Fibroblast of lung (primary cell): Measurements from ENCODE around the gene HMG20B. TPM values are rescaled to one million over a fixed set of nuclear protein-coding genes. Genes with fewer than 3 reads are reported as not detected.
A peak's percentile ranks its signal among the peaks of the same experiment; 100 is the strongest.

ENCODE experiments used
- DNase-seq, 2 donors: peaks; one replicate each; pipeline versions ENCODE4 v3.0.0 to v3.0.0-alpha.2; 2010; ENCODE audit warnings: low read depth in 2 of 2
- H2AFZ ChIP-seq: 2 replicates; pipeline ENCODE4 v1.5.1; 2012; ENCODE audit warnings: low read length, control low read depth, inconsistent platforms
- H3K27ac ChIP-seq: 2 replicates; pipeline ENCODE4 v1.5.1; 2011; ENCODE audit warnings: low read length, control low read depth; ENCODE audit not compliant: insufficient read depth
- H3K27me3 ChIP-seq: 2 replicates; pipeline ENCODE4 v1.5.1; 2011; ENCODE audit warnings: mild to moderate bottlenecking, low read length; ENCODE audit not compliant: control insufficient read depth, insufficient read depth
- H3K36me3 ChIP-seq: 2 replicates; pipeline ENCODE4 v1.5.1; 2011; ENCODE audit warnings: low read length; ENCODE audit not compliant: control insufficient read depth, insufficient read depth
- H3K4me1 ChIP-seq: 2 replicates; pipeline ENCODE4 v1.5.1; 2011; ENCODE audit warnings: low read length; ENCODE audit not compliant: control insufficient read depth, insufficient read depth; ENCODE audit errors: extremely low read depth
- H3K4me2 ChIP-seq: 2 replicates; pipeline ENCODE4 v1.5.1; 2011; ENCODE audit warnings: low read length, control low read depth; ENCODE audit not compliant: insufficient read depth; ENCODE audit errors: extremely low read depth
- H3K4me3 ChIP-seq, 4 experiments: fragments of 200-600 bp in 1 of 4; sonication (generic) in 1 of 4; replicated peaks in 1 of 4; 2 replicates each; pipeline ENCODE4 v1.5.1; 2011 to 2016; ENCODE audit warnings: low read length in 4 of 4, low read depth in 3 of 4, mild to moderate bottlenecking in 3 of 4, control low read depth in 2 of 4, inconsistent platforms in 1 of 4, mixed read lengths in 1 of 4; ENCODE audit not compliant: insufficient read depth in 1 of 4; ENCODE audit errors: control extremely low read depth in 1 of 4
- H3K79me2 ChIP-seq: 2 replicates; pipeline ENCODE4 v1.5.1; 2012; ENCODE audit warnings: mild to moderate bottlenecking, low read length, inconsistent platforms; ENCODE audit not compliant: control insufficient read depth, insufficient read depth
- H3K9ac ChIP-seq: 2 replicates; pipeline ENCODE4 v1.5.1; 2011; ENCODE audit warnings: mild to moderate bottlenecking, low read length, control low read depth; ENCODE audit not compliant: insufficient read depth
- H3K9me3 ChIP-seq: 2 replicates; pipeline ENCODE4 v1.5.1; 2012; ENCODE audit warnings: low read depth, low read length; ENCODE audit not compliant: control insufficient read depth, insufficient read depth
- H4K20me1 ChIP-seq: 2 replicates; pipeline ENCODE4 v1.5.1; 2011; ENCODE audit warnings: low read length; ENCODE audit not compliant: control insufficient read depth, insufficient read depth; ENCODE audit errors: extremely low read depth
- EZH2 ChIP-seq: IDR thresholded peaks from 2 replicates; pipeline ENCODE4 v1.5.1; 2012; ENCODE audit warnings: low read length, control low read depth, mild to moderate bottlenecking; ENCODE audit errors: missing control alignments
- polyA plus RNA-seq, 2 donors: library from polyadenylated mRNA; depleted of rRNA in 1 of 2; stranded (reverse) in 1 of 2; unstranded in 1 of 2; fragments of >200 nt; gene quantifications; 2 replicates each; pipeline ENCODE4 v1.2.1, GENCODE V29; 2011 to 2012; ENCODE audit warnings: missing spikeins in 1 of 2
- total RNA-seq: library from RNA; depleted of rRNA; stranded (reverse); fragments of >200 nt; gene quantifications from 2 replicates; pipeline ENCODE4 v1.2.1, GENCODE V29; 2014
- TF ChIP-seq, protein P1 (sequence below), 2 donors: IDR thresholded peaks in 1 of 2; conservative IDR thresholded peaks in 1 of 2; 1 replicate in 1 of 2; 2 replicates in 1 of 2; pipeline ENCODE4 v1.5.1; 2011 to 2012; ENCODE audit warnings: low read length in 2 of 2, control low read depth in 1 of 2, inconsistent platforms in 1 of 2, low read depth in 1 of 2, mild to moderate bottlenecking in 1 of 2

Gene HMG20B
- total and polyA plus RNA-seq, 2 donors (not counting 1 experiment from before 2014, with no cell fraction given): 27.3 to 63.6 TPM

GRCh38 chr19:3612330-3612729, 39.6 kb downstream of the HMG20B start:
- TF ChIP-seq EZH2: no peak
- TF ChIP-seq, protein P1, sequence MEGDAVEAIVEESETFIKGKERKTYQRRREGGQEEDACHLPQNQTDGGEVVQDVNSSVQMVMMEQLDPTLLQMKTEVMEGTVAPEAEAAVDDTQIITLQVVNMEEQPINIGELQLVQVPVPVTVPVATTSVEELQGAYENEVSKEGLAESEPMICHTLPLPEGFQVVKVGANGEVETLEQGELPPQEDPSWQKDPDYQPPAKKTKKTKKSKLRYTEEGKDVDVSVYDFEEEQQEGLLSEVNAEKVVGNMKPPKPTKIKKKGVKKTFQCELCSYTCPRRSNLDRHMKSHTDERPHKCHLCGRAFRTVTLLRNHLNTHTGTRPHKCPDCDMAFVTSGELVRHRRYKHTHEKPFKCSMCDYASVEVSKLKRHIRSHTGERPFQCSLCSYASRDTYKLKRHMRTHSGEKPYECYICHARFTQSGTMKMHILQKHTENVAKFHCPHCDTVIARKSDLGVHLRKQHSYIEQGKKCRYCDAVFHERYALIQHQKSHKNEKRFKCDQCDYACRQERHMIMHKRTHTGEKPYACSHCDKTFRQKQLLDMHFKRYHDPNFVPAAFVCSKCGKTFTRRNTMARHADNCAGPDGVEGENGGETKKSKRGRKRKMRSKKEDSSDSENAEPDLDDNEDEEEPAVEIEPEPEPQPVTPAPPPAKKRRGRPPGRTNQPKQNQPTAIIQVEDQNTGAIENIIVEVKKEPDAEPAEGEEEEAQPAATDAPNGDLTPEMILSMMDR (conservative IDR thresholded peaks at IDR 0.05 in 1 of 2, IDR thresholded peaks at IDR 0.05 in 1 of 2; ENCODE audit: low read depth in 1 of 2, low read length in 2 of 2): no peak

GRCh38 chr19:3612901-3613741, 40.4 kb downstream of the HMG20B start:
- Histone ChIP-seq H4K20me1 (no peaks in the 10 kb centered on the region), H3K27ac (no peak overlapping the region), H3K4me3 (no peak overlapping the region), H3K4me2 (no peak overlapping the region), H2AFZ (no peak overlapping the region), H3K9me3 (no peaks in the 10 kb centered on the region), H3K4me1 (no peaks in the 10 kb centered on the region), H3K79me2 (no peaks in the 10 kb centered on the region), H3K9ac (no peak overlapping the region), H3K27me3 (no peaks in the 10 kb centered on the region), H3K36me3 (peaks cover 19% of the 10 kb centered on the region)
- DNase-seq: peak in 1 of 2 donors; percentile 27
- TF ChIP-seq, protein P1 (conservative IDR thresholded peaks at IDR 0.05 in 1 of 2, IDR thresholded peaks at IDR 0.05 in 1 of 2; ENCODE audit: low read depth in 1 of 2, low read length in 2 of 2): no peak
- TF ChIP-seq EZH2: no peak

More at GRCh38 chr19:3612330-3612729, 39.6 kb downstream of the HMG20B start:
- Histone ChIP-seq H3K79me2 (no peaks in the 10 kb centered on the region), H3K27me3 (no peaks in the 10 kb centered on the region), H3K36me3 (peaks cover 19% of the 10 kb centered on the region), H2AFZ (no peak overlapping the region), H3K4me3 (no peak overlapping the region), H3K27ac (no peak overlapping the region), H3K4me1 (peaks cover 2% of the 10 kb centered on the region), H4K20me1 (no peaks in the 10 kb centered on the region), H3K9me3 (no peaks in the 10 kb centered on the region), H3K9ac (no peak overlapping the region), H3K4me2 (no peak overlapping the region)
- DNase-seq: no peak

DNA sequence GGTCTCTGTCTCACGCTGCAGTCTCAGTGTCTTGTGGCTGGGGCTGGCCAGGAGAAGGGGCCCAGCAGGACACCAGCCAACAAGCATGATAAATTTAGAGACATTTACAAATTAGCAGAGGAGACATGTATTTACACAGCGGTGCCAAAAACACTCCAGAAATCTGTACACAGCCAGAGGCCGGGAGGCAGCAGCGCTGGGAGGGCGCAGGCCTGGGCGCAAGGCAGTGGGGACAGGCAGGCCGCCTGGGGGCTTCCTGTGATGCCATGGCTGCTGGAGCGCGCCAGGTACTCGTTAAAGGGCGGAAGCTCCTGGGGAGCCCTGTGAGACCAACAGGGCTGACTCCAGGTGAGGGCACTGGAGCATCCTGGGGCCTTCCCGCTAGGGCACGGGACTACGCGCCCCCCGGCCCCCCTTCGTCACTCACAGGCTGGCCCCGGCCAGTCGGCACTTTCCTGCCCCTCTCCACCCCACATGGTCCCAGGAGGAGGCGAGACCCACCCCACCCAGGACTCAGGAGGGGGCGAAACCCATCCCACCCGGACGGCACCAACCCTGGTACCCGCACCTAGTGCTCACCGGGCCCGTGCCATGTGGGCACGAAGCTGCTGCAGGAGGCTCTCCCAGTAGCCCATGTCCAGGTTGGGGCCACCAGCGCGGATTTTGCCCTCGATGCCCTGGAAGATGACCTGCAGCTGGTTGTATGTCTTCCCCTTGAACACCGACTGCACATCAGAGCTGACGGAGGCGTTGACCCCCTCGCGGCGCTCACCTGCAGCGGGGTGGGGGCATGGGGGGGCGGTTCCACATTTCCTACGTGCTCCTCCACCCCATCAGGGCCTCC, 41.3 kb downstream of the HMG20B start:
- no peaks in the 10 kb centered on the region for H3K79me2 ChIP-seq
- no peak overlapping the region for H3K4me3 ChIP-seq
- H3K27ac ChIP-seq: no peak overlapping the region
- peak in 1 of 2 donors; percentile 31 for DNase-seq
- TF ChIP-seq, protein P1 (conservative IDR thresholded peaks at IDR 0.05 in 1 of 2, IDR thresholded peaks at IDR 0.05 in 1 of 2; ENCODE audit: low read depth in 1 of 2, low read length in 2 of 2): no peak
- TF ChIP-seq EZH2: no peak
- no peaks in the 10 kb centered on the region for H3K4me1 ChIP-seq
- no peaks in the 10 kb centered on the region for H3K9me3 ChIP-seq
- no peak overlapping the region for H3K9ac ChIP-seq
- H4K20me1 ChIP-seq: no peaks in the 10 kb centered on the region
- H3K27me3 ChIP-seq: no peaks in the 10 kb centered on the region
- no peak overlapping the region for H3K4me2 ChIP-seq
- peaks cover 20% of the 10 kb centered on the region for H3K36me3 ChIP-seq
- H2AFZ ChIP-seq: no peak overlapping the region
